GM19395 (cell line): ENCODE data around the gene PRPH.

Experiments
- ATAC-seq: cut with Tn5 transposase; IDR thresholded peaks from one replicate; pipeline ENCODE4 v1.9.1; 2021; ENCODE audit warnings: mild to moderate bottlenecking, moderate library complexity; ENCODE audit not compliant: unreplicated experiment

PRPH gene

GRCh38 chr12:49345051-49345824 is 50.3 kb downstream of the PRPH start:
- ATAC-seq: no peak

- ATAC-seq: no peak
Measured at GRCh38 chr12:49345825-49346658, 51.1 kb downstream of the PRPH start.

- no peak for ATAC-seq
Measured at GRCh38 chr12:49346659-49347310, 51.8 kb downstream of the PRPH start, which contains the start of gene DNAJC22. Gene DNAJC22, plus strand, starts transcription at chr12:49346888. Its CDS starts 1,985 bp downstream, at chr12:49348873.

GRCh38 chr12:49347311-49348193 is 52.6 kb downstream of the PRPH start:
- ATAC-seq: no peak
